K562 (cell line): ENCODE data around the gene SLC15A3. TPM values are rescaled to one million over a fixed set of nuclear protein-coding genes. Genes with fewer than 3 reads are reported as not detected.

Experiments used
- ATAC-seq: fragments of 200-7000 bp; cut with Tn5 transposase; 3 replicates; pipeline ENCODE4 v1.9.1; 2020; ENCODE audit warnings: moderate library complexity
- BruUV-seq: library from RNA; stranded (reverse); fragments of 400-500 nt; replicated peaks from 2 replicates; lab custom pipeline; 2021; lab: Mats Ljungman, UMichigan
- CTCF ChIA-PET: fragments of 300-600 bp; formaldehyde crosslinking; extraction: SDS; loops from one replicate; lab custom pipeline; 2021; ENCODE audit warnings: low intra/inter-chr PET ratio; lab: Yijun Ruan, JAX
- POLR2A ChIA-PET: fragments of 300-600, 350-650 bp; sonication (Branson Sonifier 250); formaldehyde crosslinking; extraction: SDS; loops from one replicate; lab custom pipeline; 2021; ENCODE audit warnings: antibody characterized with exemption, inconsistent platforms; lab: Yijun Ruan, JAX
- DNase-seq, 4 experiments: peaks; one replicate each; pipeline versions ENCODE4 v3.0.0 to v3.0.0-alpha.2; 2011 to 2018; ENCODE audit warnings: low spot score in 3 of 4, mixed read lengths in 3 of 4; ENCODE audit errors: extremely low read depth in 1 of 4
- FAIRE-seq: peaks from 2 replicates; lab custom pipeline; 2011; peaks lifted over from hg19 to GRCh38; lab: Jason Lieb, UNC
- H2AFZ ChIP-seq: 2 replicates; pipeline ENCODE4 v1.6.0; 2011; ENCODE audit warnings: low read depth, low read length, control low read depth, inconsistent platforms
- H3K27ac ChIP-seq: fragments of 200-600 bp; 3 replicates; pipeline ENCODE4 v1.8.0; 2011; ENCODE audit warnings: low read depth, mild to moderate bottlenecking, control low read depth, inconsistent platforms, low read length, moderate library complexity, mixed read lengths; ENCODE audit errors: extremely low read depth
- H3K27me3 ChIP-seq, 2 experiments: fragments of 300-600 bp in 1 of 2; 2 replicates in 1 of 2; 3 replicates in 1 of 2; pipeline versions ENCODE4 v1.6.0 to v1.8.0; 2011; ENCODE audit warnings: inconsistent platforms in 2 of 2, low read length in 2 of 2, mild to moderate bottlenecking in 1 of 2, mixed read lengths in 1 of 2, moderate library complexity in 1 of 2; ENCODE audit not compliant: control insufficient read depth in 2 of 2, insufficient read depth in 2 of 2
- H3K36me3 ChIP-seq: fragments of 300-600 bp; 3 replicates; pipeline ENCODE4 v1.8.0; 2011; ENCODE audit warnings: mild to moderate bottlenecking, low read length, inconsistent platforms; ENCODE audit not compliant: control insufficient read depth, insufficient read depth
- H3K4me1 ChIP-seq, 2 experiments: fragments of 200-600 bp in 1 of 2; replicated peaks in 1 of 2; 2 replicates in 1 of 2; 3 replicates in 1 of 2; pipeline versions ENCODE4 v1.5.1 to v1.8.0; 2011; ENCODE audit warnings: inconsistent platforms in 2 of 2, low read length in 2 of 2, mild to moderate bottlenecking in 1 of 2, mixed read lengths in 1 of 2, moderate library complexity in 1 of 2; ENCODE audit not compliant: control insufficient read depth in 2 of 2, insufficient read depth in 2 of 2
- H3K4me2 ChIP-seq: 2 replicates; pipeline ENCODE4 v1.6.1; 2011; ENCODE audit warnings: low read length, control low read depth, inconsistent platforms, mixed read lengths; ENCODE audit not compliant: insufficient read depth
- H3K4me3 ChIP-seq: fragments of 200-600 bp; sonication (generic), shearing (Covaris generic); 2 replicates; pipeline ENCODE4 v1.5.1; 2016; ENCODE audit warnings: control low read depth, inconsistent platforms
- H3K79me2 ChIP-seq: fragments of 200-600 bp; 3 replicates; pipeline ENCODE4 v1.8.0; 2011; ENCODE audit warnings: low read length, inconsistent platforms; ENCODE audit not compliant: control insufficient read depth, insufficient read depth
- H3K9ac ChIP-seq, 2 experiments: 2 replicates each; pipeline versions ENCODE4 v1.6.0 to v1.6.1; 2011; ENCODE audit warnings: low read depth in 2 of 2, low read length in 2 of 2, control low read depth in 1 of 2, inconsistent platforms in 1 of 2, mild to moderate bottlenecking in 1 of 2, mixed read lengths in 1 of 2; ENCODE audit not compliant: insufficient read depth in 1 of 2
- H3K9me1 ChIP-seq: one replicate; pipeline ENCODE4 v1.6.0; 2011; ENCODE audit warnings: inconsistent platforms, mild to moderate bottlenecking, low read length, moderate library complexity; ENCODE audit not compliant: control insufficient read depth, insufficient read depth
- H3K9me3 ChIP-seq: replicated peaks from 2 replicates; pipeline ENCODE4 v1.5.1; 2011; ENCODE audit warnings: low read depth, low read length, inconsistent platforms; ENCODE audit not compliant: control insufficient read depth, insufficient read depth
- H4K20me1 ChIP-seq: replicated peaks from 2 replicates; pipeline ENCODE4 v1.6.1; 2011; ENCODE audit warnings: low read length, inconsistent platforms, mixed read lengths; ENCODE audit not compliant: control insufficient read depth, insufficient read depth
- ARID3B ChIP-seq: fragments of 250-450 bp; sonication (Bioruptor Pico); IDR thresholded peaks from 2 replicates; pipeline ENCODE4 v1.4.0; 2020; ENCODE audit warnings: borderline replicate concordance
- BCOR ChIP-seq: fragments of 450-650 bp; IDR thresholded peaks from 2 replicates; pipeline ENCODE4 v1.6.1; 2016
- CREBBP ChIP-seq: IDR thresholded peaks from one replicate; pipeline ENCODE4 v1.6.1; 2012; ENCODE audit warnings: low read depth, mild to moderate bottlenecking, control low read depth, inconsistent platforms, low read length
- GTF2F1 ChIP-seq: IDR thresholded peaks from 2 replicates; pipeline ENCODE4 v1.6.1; 2011; ENCODE audit warnings: low read depth, low read length, improper control_type of control experiment
- HDAC1 ChIP-seq, 2 experiments: fragments of 450-650 bp; IDR thresholded peaks; 2 replicates each; pipeline ENCODE4 v1.6.1; 2016 to 2017; ENCODE audit warnings: inconsistent platforms in 1 of 2, mild to moderate bottlenecking in 1 of 2, moderate library complexity in 1 of 2
- HMG20B ChIP-seq: fragments of 250-450 bp; sonication (Bioruptor Pico); IDR thresholded peaks from 2 replicates; pipeline ENCODE4 v1.5.0; 2021; ENCODE audit warnings: mild to moderate bottlenecking
- POLR2H ChIP-seq: IDR thresholded peaks from 2 replicates; pipeline ENCODE4 v1.6.1; 2016; ENCODE audit warnings: missing genetic modification characterization, low read depth, mild to moderate bottlenecking, control low read depth, missing compliant biosample characterization, moderate library complexity
- PTBP1 ChIP-seq: fragments of 200-400 bp; formaldehyde crosslinking; IDR thresholded peaks from 2 replicates; pipeline ENCODE4 v1.6.1; 2017; ENCODE audit warnings: low read depth, low read length
- SIN3A ChIP-seq, 2 experiments: fragments of 150-350 bp in 1 of 2; IDR thresholded peaks; 2 replicates each; pipeline ENCODE4 v1.6.1; 2011 to 2016; ENCODE audit warnings: borderline replicate concordance in 2 of 2, low read depth in 2 of 2, low read length in 2 of 2, mild to moderate bottlenecking in 2 of 2, moderate library complexity in 2 of 2; ENCODE audit not compliant: control insufficient read depth in 1 of 2
- SOX6 ChIP-seq: fragments of 450-650 bp; IDR thresholded peaks from 2 replicates; pipeline ENCODE4 v1.6.1; 2014; ENCODE audit warnings: mild to moderate bottlenecking
- TRIM24 ChIP-seq, 2 experiments: fragments of 450-650 bp; IDR thresholded peaks; 2 replicates each; pipeline ENCODE4 v1.6.1; 2016
- ZFP36 ChIP-seq: fragments of 150-350 bp; IDR thresholded peaks from 2 replicates; pipeline ENCODE4 v1.6.1; 2018; ENCODE audit warnings: low read length, low read depth; ENCODE audit not compliant: partially characterized antibody
- ZNF717 ChIP-seq: fragments of 250-450 bp; sonication (Bioruptor Pico); IDR thresholded peaks from 2 replicates; pipeline ENCODE4 v1.5.0; 2021
- WGBS: fragments of 100-300 bp; shearing (Covaris generic); methylation state at CpG from one replicate; pipeline ENCODE4 v1.1.6; 2016; ENCODE audit warnings: low coverage, mixed read lengths; ENCODE audit not compliant: insufficient coverage; ENCODE audit errors: missing lambda C conversion rate; 5-methylcytosine and 5-hydroxymethylcytosine counted together
- in situ Hi-C: fragments of 300-500 bp; cut with MboI; formaldehyde crosslinking; loops from 4 replicates; pipeline ENCODE4 v1.15.0; 2018; ENCODE audit warnings: inconsistent platforms, mixed read lengths
- intact Hi-C: fragments of 100-400 bp; cut with micrococcal nuclease; formaldehyde crosslinking; loops from 2 replicates; pipeline ENCODE4 v1.14.2; 2022
- polyA plus RNA-seq, 8 experiments: library from polyadenylated mRNA; depleted of rRNA in 4 of 8; stranded (reverse) in 5 of 8; unstranded in 3 of 8; fragments of >200 nt; fragmentation: Nextera tagmentation in 2 of 8; fragmentation: Illumina TruSeq in 1 of 8; extraction: Ambion mirVana in 2 of 8; extraction: Trizol in 1 of 8; gene quantifications; 2 replicates each; pipeline versions ENCODE4 v1.2.1 to v1.2.3, GENCODE V29; 2011 to 2014; ENCODE audit warnings: inconsistent platforms in 1 of 8, missing spikeins in 1 of 8
- total RNA-seq, 7 experiments: library from RNA; depleted of rRNA in 6 of 7; stranded (reverse); fragments of >200 nt in 6 of 7; fragmentation: Illumina TruSeq in 2 of 7; extraction: Trizol in 2 of 7; gene quantifications; 2 replicates each; pipeline versions ENCODE4 v1.2.1 to v1.2.3, GENCODE V29; 2011 to 2021; ENCODE audit warnings: low replicate concordance in 1 of 7
- TF ChIP-seq, protein P1 (sequence below): fragments of 150-350 bp; conservative IDR thresholded peaks from 2 replicates; pipeline ENCODE4 v1.6.1; 2014; ENCODE audit warnings: low read length
- TF ChIP-seq, protein P2 (sequence below): fragments of 450-650 bp; IDR thresholded peaks from 2 replicates; pipeline ENCODE4 v1.7.0; 2016; ENCODE audit warnings: borderline replicate concordance
- TF ChIP-seq, protein P3 (sequence below): fragments of 250-450 bp; sonication (Bioruptor Pico); IDR thresholded peaks from 2 replicates; pipeline ENCODE4 v1.8.0; 2022; ENCODE audit warnings: inconsistent platforms, mild to moderate bottlenecking, moderate library complexity, borderline replicate concordance

The SLC15A3 gene
- total and polyA plus RNA-seq, 9 of the 15 experiments (the other 6 are each of a cell fraction or from before 2014, with no cell fraction given), result 0.07 to 0.27 TPM; not detected in 7

DNA sequence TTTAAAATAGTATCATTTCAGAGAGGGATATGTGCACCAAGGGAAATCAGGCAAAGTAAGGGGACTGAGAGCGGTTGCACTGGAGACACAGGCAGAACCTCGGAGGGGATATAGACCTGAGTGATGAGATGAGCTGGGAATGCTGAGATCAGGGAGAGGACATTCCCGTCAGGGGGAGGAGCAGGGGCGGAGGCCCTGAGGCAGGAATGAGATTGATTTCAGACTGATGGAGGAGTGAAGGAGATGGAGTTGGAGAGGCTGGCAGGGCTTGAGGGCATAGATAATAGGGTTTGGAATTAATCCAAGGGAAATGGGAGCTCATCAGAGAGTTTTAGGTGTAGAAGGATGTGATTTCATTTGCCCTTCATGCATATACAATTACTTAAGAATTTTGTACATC, 32.7 kb upstream of the SLC15A3 start:
- in situ Hi-C loops (no loop called here), intact Hi-C loops (no loop called here)
- ATAC-seq (no peak), FAIRE-seq (no peak), DNase-seq (no peak)
- Histone ChIP-seq H3K4me1 (no peaks in the 10 kb centered on the region), H3K9me3 (no peaks in the 10 kb centered on the region), H3K9me1 (no peaks in the 10 kb centered on the region), H3K36me3 (no peaks in the 10 kb centered on the region), H2AFZ (no peak overlapping the region), H3K9ac (no peak overlapping the region), H3K27me3 (peaks cover 49 to 77% of the 10 kb centered on the region in 2 experiments), H4K20me1 (0 out of 2 replicates have a peak, but pooled peaks cover 3% of the 10 kb centered on the region), H3K79me2 (no peaks in the 10 kb centered on the region), H3K27ac (no peak overlapping the region), H3K4me3 (no peak overlapping the region), H3K4me2 (no peak overlapping the region)
- ChIA-PET POLR2A (interaction anchor here (0.8 kb wide), 1 partner anchor 10 kb away, joined by 3 read pairs; no protein-coding TSS in a partner anchor), CTCF (no interaction called here)
- 0% methylated on average over 4 of the region's 4 CpGs for WGBS
- BruUV-seq, result no TSS peak
- TF ChIP-seq, protein P1, sequence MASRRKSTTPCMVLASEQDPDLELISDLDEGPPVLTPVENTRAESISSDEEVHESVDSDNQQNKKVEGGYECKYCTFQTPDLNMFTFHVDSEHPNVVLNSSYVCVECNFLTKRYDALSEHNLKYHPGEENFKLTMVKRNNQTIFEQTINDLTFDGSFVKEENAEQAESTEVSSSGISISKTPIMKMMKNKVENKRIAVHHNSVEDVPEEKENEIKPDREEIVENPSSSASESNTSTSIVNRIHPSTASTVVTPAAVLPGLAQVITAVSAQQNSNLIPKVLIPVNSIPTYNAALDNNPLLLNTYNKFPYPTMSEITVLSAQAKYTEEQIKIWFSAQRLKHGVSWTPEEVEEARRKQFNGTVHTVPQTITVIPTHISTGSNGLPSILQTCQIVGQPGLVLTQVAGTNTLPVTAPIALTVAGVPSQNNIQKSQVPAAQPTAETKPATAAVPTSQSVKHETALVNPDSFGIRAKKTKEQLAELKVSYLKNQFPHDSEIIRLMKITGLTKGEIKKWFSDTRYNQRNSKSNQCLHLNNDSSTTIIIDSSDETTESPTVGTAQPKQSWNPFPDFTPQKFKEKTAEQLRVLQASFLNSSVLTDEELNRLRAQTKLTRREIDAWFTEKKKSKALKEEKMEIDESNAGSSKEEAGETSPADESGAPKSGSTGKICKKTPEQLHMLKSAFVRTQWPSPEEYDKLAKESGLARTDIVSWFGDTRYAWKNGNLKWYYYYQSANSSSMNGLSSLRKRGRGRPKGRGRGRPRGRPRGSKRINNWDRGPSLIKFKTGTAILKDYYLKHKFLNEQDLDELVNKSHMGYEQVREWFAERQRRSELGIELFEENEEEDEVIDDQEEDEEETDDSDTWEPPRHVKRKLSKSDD, result no peak
- TF ChIP-seq SOX6 (no peak), TRIM24 (IDR thresholded peaks at IDR 0.05) (no peak), SIN3A (IDR thresholded peaks at IDR 0.05; ENCODE audit: borderline replicate concordance in 2 of 2, control insufficient read depth in 1 of 2, low read depth in 2 of 2, low read length in 2 of 2) (no peak), BCOR (no peak), PTBP1 (no peak), ARID3B (CRISPR knock-in tag) (no peak), GTF2F1 (no peak), CREBBP (no peak), ZNF717 (CRISPR knock-in tag) (no peak), HMG20B (CRISPR knock-in tag) (no peak), POLR2H (tag) (no peak), ZFP36 (no peak), HDAC1 (IDR thresholded peaks at IDR 0.05) (no peak)
- TF ChIP-seq, protein P2, sequence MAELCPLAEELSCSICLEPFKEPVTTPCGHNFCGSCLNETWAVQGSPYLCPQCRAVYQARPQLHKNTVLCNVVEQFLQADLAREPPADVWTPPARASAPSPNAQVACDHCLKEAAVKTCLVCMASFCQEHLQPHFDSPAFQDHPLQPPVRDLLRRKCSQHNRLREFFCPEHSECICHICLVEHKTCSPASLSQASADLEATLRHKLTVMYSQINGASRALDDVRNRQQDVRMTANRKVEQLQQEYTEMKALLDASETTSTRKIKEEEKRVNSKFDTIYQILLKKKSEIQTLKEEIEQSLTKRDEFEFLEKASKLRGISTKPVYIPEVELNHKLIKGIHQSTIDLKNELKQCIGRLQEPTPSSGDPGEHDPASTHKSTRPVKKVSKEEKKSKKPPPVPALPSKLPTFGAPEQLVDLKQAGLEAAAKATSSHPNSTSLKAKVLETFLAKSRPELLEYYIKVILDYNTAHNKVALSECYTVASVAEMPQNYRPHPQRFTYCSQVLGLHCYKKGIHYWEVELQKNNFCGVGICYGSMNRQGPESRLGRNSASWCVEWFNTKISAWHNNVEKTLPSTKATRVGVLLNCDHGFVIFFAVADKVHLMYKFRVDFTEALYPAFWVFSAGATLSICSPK, result no peak
- TF ChIP-seq, protein P3, sequence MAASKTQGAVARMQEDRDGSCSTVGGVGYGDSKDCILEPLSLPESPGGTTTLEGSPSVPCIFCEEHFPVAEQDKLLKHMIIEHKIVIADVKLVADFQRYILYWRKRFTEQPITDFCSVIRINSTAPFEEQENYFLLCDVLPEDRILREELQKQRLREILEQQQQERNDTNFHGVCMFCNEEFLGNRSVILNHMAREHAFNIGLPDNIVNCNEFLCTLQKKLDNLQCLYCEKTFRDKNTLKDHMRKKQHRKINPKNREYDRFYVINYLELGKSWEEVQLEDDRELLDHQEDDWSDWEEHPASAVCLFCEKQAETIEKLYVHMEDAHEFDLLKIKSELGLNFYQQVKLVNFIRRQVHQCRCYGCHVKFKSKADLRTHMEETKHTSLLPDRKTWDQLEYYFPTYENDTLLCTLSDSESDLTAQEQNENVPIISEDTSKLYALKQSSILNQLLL (CRISPR knock-in tag), result no peak
